GM19193 (cell line): ENCODE data around the gene PRKCA.

Source experiments
- POLR2A ChIP-seq: IDR thresholded peaks from 4 replicates; pipeline ENCODE4 v1.6.1; 2011; ENCODE audit not compliant: insufficient read depth, insufficient read length; ENCODE audit errors: extremely low read depth

PRKCA gene

GRCh38 chr17:66355510-66355909, 53.1 kb downstream of the PRKCA start:
- TF ChIP-seq POLR2A: no peak

- TF ChIP-seq POLR2A: no peak
Observed at GRCh38 chr17:66357037-66357436, 54.6 kb downstream of the PRKCA start.

GRCh38 chr17:66359351-66359750, 56.9 kb downstream of the PRKCA start:
- no peak for TF ChIP-seq POLR2A

GRCh38 chr17:66364508-66364907, 62.1 kb downstream of the PRKCA start:
- TF ChIP-seq POLR2A: no peak

GRCh38 chr17:66364990-66365490, 62.6 kb downstream of the PRKCA start:
- no peak for TF ChIP-seq POLR2A

GRCh38 chr17:66365903-66366302, 63.5 kb downstream of the PRKCA start:
- no peak for TF ChIP-seq POLR2A

- no peak for TF ChIP-seq POLR2A
Observed at GRCh38 chr17:66367107-66367506, 64.7 kb downstream of the PRKCA start.

- no peak for TF ChIP-seq POLR2A
Observed at GRCh38 chr17:66369830-66370229, 67.4 kb downstream of the PRKCA start.

- no peak for TF ChIP-seq POLR2A
Observed at GRCh38 chr17:66371561-66371960, 69.1 kb downstream of the PRKCA start.

GRCh38 chr17:66372182-66372581, 69.8 kb downstream of the PRKCA start:
- no peak for TF ChIP-seq POLR2A

GRCh38 chr17:66373079-66373478, 70.7 kb downstream of the PRKCA start:
- no peak for TF ChIP-seq POLR2A

GRCh38 chr17:66373944-66374817, 71.8 kb downstream of the PRKCA start:
- TF ChIP-seq POLR2A: no peak

- TF ChIP-seq POLR2A: no peak
Observed at GRCh38 chr17:66375121-66375520, 72.7 kb downstream of the PRKCA start.

- no peak for TF ChIP-seq POLR2A
Observed at GRCh38 chr17:66378296-66378695, 75.9 kb downstream of the PRKCA start.

- no peak for TF ChIP-seq POLR2A
Observed at GRCh38 chr17:66379544-66379943, 77.1 kb downstream of the PRKCA start.

- no peak for TF ChIP-seq POLR2A
Observed at GRCh38 chr17:66379996-66380395, 77.6 kb downstream of the PRKCA start.
